Pons (tissue), 1 donor: Measurements from ENCODE around the gene TTYH1.
A peak's percentile ranks its signal among the peaks of the same experiment; 100 is the strongest.

ENCODE experiments used
- DNase-seq: peaks from one replicate; pipeline ENCODE4 v3.0.0-alpha.2; 2016; ENCODE audit warnings: low spot score

The TTYH1 gene

GRCh38 chr19:54392105-54392504, 23.2 kb upstream of the TTYH1 start:
- DNase-seq = no peak

- no peak for DNase-seq
Measured at GRCh38 chr19:54393381-54393780, 21.9 kb upstream of the TTYH1 start.

- no peak for DNase-seq
Measured at GRCh38 chr19:54395685-54396084, 19.6 kb upstream of the TTYH1 start.

- DNase-seq = no peak
Measured at GRCh38 chr19:54399189-54399588, 16.1 kb upstream of the TTYH1 start.

GRCh38 chr19:54400913-54401312, 14.4 kb upstream of the TTYH1 start:
- DNase-seq = no peak

- DNase-seq = no peak
Measured at GRCh38 chr19:54403054-54403453, 12.2 kb upstream of the TTYH1 start.

- no peak for DNase-seq
Measured at GRCh38 chr19:54405628-54406027, 9.6 kb upstream of the TTYH1 start.

- DNase-seq = no peak
Measured at GRCh38 chr19:54407780-54408179, 7.5 kb upstream of the TTYH1 start.

GRCh38 chr19:54408456-54409026, 6.7 kb upstream of the TTYH1 start:
- DNase-seq = no peak

GRCh38 chr19:54411033-54411432, 4.2 kb upstream of the TTYH1 start:
- no peak for DNase-seq

- DNase-seq = no peak
Measured at GRCh38 chr19:54412877-54413276, 2.4 kb upstream of the TTYH1 start.

- no peak for DNase-seq
Measured at GRCh38 chr19:54414156-54414555, 1.1 kb upstream of the TTYH1 start.

- no peak for DNase-seq
Measured at GRCh38 chr19:54415901-54416673, 823 bp downstream of the TTYH1 start.

- no peak for DNase-seq
Measured at GRCh38 chr19:54416695-54417491, 1.6 kb downstream of the TTYH1 start.

- DNase-seq = no peak
Measured at GRCh38 chr19:54418030-54418929, 3.0 kb downstream of the TTYH1 start.

- no peak for DNase-seq
Measured at GRCh38 chr19:54418930-54419800, 3.9 kb downstream of the TTYH1 start.

GRCh38 chr19:54420068-54420382, 4.8 kb downstream of the TTYH1 start:
- no peak for DNase-seq

GRCh38 chr19:54420383-54421168, 5.3 kb downstream of the TTYH1 start:
- DNase-seq = peak; percentile 99

GRCh38 chr19:54421169-54421516, 5.9 kb downstream of the TTYH1 start:
- no peak for DNase-seq

- DNase-seq = no peak
Measured at GRCh38 chr19:54421521-54421920, 6.3 kb downstream of the TTYH1 start.
